Endothelial cell of umbilical vein (primary cell): ENCODE measurements around the gene CYFIP1. TPM values are rescaled to one million over a fixed set of nuclear protein-coding genes. Genes with fewer than 3 reads are reported as not detected.

Experiments used
- BruUV-seq: library from RNA; stranded (reverse); fragments of 400-500 nt; replicated peaks from 2 replicates; lab custom pipeline; 2021; lab: Mats Ljungman, UMichigan
- CTCF ChIA-PET: fragments of 300-600, 350-600 bp; sonication (Branson Sonifier 250); formaldehyde crosslinking; loops from one replicate; lab custom pipeline; 2021; ENCODE audit warnings: antibody characterized with exemption, inconsistent platforms; lab: Charles Lee
- POLR2A ChIA-PET: fragments of 300-600, 350-600 bp; sonication (Branson Sonifier 250); formaldehyde crosslinking; loops from one replicate; lab custom pipeline; 2021; ENCODE audit warnings: antibody characterized with exemption, inconsistent platforms; lab: Charles Lee
- DNase-seq: peaks from one replicate; pipeline ENCODE4 v3.0.0-alpha.2; 2011; ENCODE audit warnings: low read depth, low spot score
- FAIRE-seq: peaks from 2 replicates; lab custom pipeline; 2011; peaks lifted over from hg19 to GRCh38; lab: Jason Lieb, UNC
- H2AFZ ChIP-seq: 2 replicates; pipeline ENCODE4 v1.6.0; 2012; ENCODE audit warnings: low read depth, low read length, control low read depth, inconsistent platforms
- H3K27ac ChIP-seq: 2 replicates; pipeline ENCODE4 v1.5.1; 2011; ENCODE audit warnings: low read depth, mild to moderate bottlenecking, control low read depth, low read length, moderate library complexity; ENCODE audit not compliant: insufficient read depth
- H3K27me3 ChIP-seq, 2 experiments: 2 replicates each; pipeline versions ENCODE4 v1.6.0 to v1.6.1; 2011; ENCODE audit warnings: low read length in 2 of 2, mixed read lengths in 1 of 2; ENCODE audit not compliant: control insufficient read depth in 2 of 2, insufficient read depth in 2 of 2
- H3K36me3 ChIP-seq, 2 experiments: 2 replicates in 1 of 2; 3 replicates in 1 of 2; pipeline ENCODE4 v1.5.1; 2011; ENCODE audit warnings: low read length in 2 of 2, mild to moderate bottlenecking in 1 of 2, moderate library complexity in 1 of 2; ENCODE audit not compliant: control insufficient read depth in 2 of 2, insufficient read depth in 2 of 2; ENCODE audit errors: extremely low read depth in 1 of 2
- H3K4me1 ChIP-seq: 3 replicates; pipeline ENCODE4 v1.5.1; 2011; ENCODE audit warnings: mild to moderate bottlenecking, low read length; ENCODE audit not compliant: control insufficient read depth, insufficient read depth; ENCODE audit errors: extremely low read depth
- H3K4me2 ChIP-seq: 2 replicates; pipeline ENCODE4 v1.6.1; 2011; ENCODE audit warnings: low read length, control low read depth, mixed read lengths; ENCODE audit not compliant: insufficient read depth
- H3K4me3 ChIP-seq, 3 experiments: fragments of 200-600 bp in 1 of 3; sonication (generic), shearing (Covaris generic) in 1 of 3; replicated peaks in 1 of 3; 2 replicates each; pipeline ENCODE4 v1.5.1; 2011 to 2016; ENCODE audit warnings: control low read depth in 3 of 3, low read length in 3 of 3, mild to moderate bottlenecking in 2 of 3, inconsistent platforms in 1 of 3, low read depth in 1 of 3, moderate library complexity in 1 of 3; ENCODE audit not compliant: insufficient read depth in 1 of 3
- H3K79me2 ChIP-seq: 2 replicates; pipeline ENCODE4 v1.6.0; 2012; ENCODE audit warnings: low read length, inconsistent platforms; ENCODE audit not compliant: control insufficient read depth, insufficient read depth
- H3K9ac ChIP-seq: replicated peaks from 2 replicates; pipeline ENCODE3; 2011; ENCODE audit warnings: low read length, control low read depth; ENCODE audit not compliant: insufficient read depth; ENCODE audit errors: extremely low read depth
- H3K9me1 ChIP-seq: replicated peaks from 3 replicates; pipeline ENCODE4 v1.6.0; 2011; ENCODE audit warnings: mild to moderate bottlenecking, low read length; ENCODE audit not compliant: control insufficient read depth, insufficient read depth; ENCODE audit errors: extremely low read depth
- H3K9me3 ChIP-seq: replicated peaks from 2 replicates; pipeline ENCODE4 v1.5.1; 2012; ENCODE audit warnings: low read length, inconsistent platforms; ENCODE audit not compliant: control insufficient read depth, insufficient read depth
- H4K20me1 ChIP-seq: replicated peaks from 2 replicates; pipeline ENCODE3; 2011; ENCODE audit warnings: mild to moderate bottlenecking, low read length; ENCODE audit not compliant: control insufficient read depth, insufficient read depth; ENCODE audit errors: extremely low read depth
- CTCF ChIP-seq, 2 donors: IDR thresholded peaks; 1 replicate in 1 of 2; 2 replicates in 1 of 2; pipeline ENCODE4 v1.5.1; 2011; ENCODE audit warnings: low read length in 2 of 2, mild to moderate bottlenecking in 2 of 2, moderate library complexity in 2 of 2, control low read depth in 1 of 2, inconsistent platforms in 1 of 2, low read depth in 1 of 2; ENCODE audit not compliant: insufficient read depth in 1 of 2; ENCODE audit errors: extremely low read depth in 1 of 2
- EZH2 ChIP-seq: IDR thresholded peaks from 2 replicates; pipeline ENCODE4 v1.6.1; 2012; ENCODE audit warnings: borderline replicate concordance, low read depth, mild to moderate bottlenecking, moderate library complexity, low read length, inconsistent platforms; ENCODE audit not compliant: severe bottlenecking
- FOS ChIP-seq: IDR thresholded peaks from 2 replicates; pipeline ENCODE4 v1.6.1; 2011; ENCODE audit warnings: mild to moderate bottlenecking, low read length, moderate library complexity, borderline replicate concordance; ENCODE audit not compliant: insufficient read depth
- GATA2 ChIP-seq: IDR thresholded peaks from 2 replicates; pipeline ENCODE4 v1.7.0; 2011; ENCODE audit warnings: low read depth, mild to moderate bottlenecking, moderate library complexity, mixed read lengths, low read length; ENCODE audit not compliant: insufficient read length, insufficient read depth
- JUN ChIP-seq: IDR thresholded peaks from 2 replicates; pipeline ENCODE4 v1.6.1; 2011; ENCODE audit warnings: borderline replicate concordance, low read depth; ENCODE audit not compliant: insufficient read length, insufficient read depth
- MYC ChIP-seq: IDR thresholded peaks from one replicate; pipeline ENCODE4 v1.6.1; 2011; ENCODE audit warnings: mild to moderate bottlenecking, low read depth, low read length
- POLR2A ChIP-seq: IDR thresholded peaks from 2 replicates; pipeline ENCODE4 v1.6.1; 2012; ENCODE audit warnings: low read depth, mild to moderate bottlenecking, control low read depth, low read length
- POLR2AphosphoS5 ChIP-seq: IDR thresholded peaks from 2 replicates; pipeline ENCODE4 v1.6.1; 2012; ENCODE audit warnings: low read depth, mild to moderate bottlenecking, control low read depth, low read length, moderate library complexity; ENCODE audit not compliant: insufficient read depth
- dilution Hi-C: fragments of 300-500 bp; cut with MboI; formaldehyde crosslinking; loops from one replicate; pipeline ENCODE4 v1.15.0; 2019; ENCODE audit warnings: low sequenced_read_pairs; ENCODE audit not compliant: extremely low pct_ligation_motif_present
- intact Hi-C: fragments of 100-400 bp; cut with micrococcal nuclease; formaldehyde crosslinking; loops from one replicate; pipeline ENCODE4 v1.10.0; 2022
- polyA plus RNA-seq, 4 experiments: library from polyadenylated mRNA; depleted of rRNA in 3 of 4; stranded (reverse) in 3 of 4; unstranded in 1 of 4; fragments of >200 nt; gene quantifications; 2 replicates each; pipeline versions ENCODE4 v1.2.1 to v1.2.3, GENCODE V29; 2011 to 2012; ENCODE audit warnings: missing spikeins in 1 of 4
- total RNA-seq: library from RNA; stranded (reverse); gene quantifications from 2 replicates; pipeline ENCODE4 v1.2.3, GENCODE V29; 2021
- TF ChIP-seq, protein P1 (sequence below): IDR thresholded peaks from 2 replicates; pipeline ENCODE4 v1.6.1; 2011; ENCODE audit not compliant: insufficient read depth, insufficient read length

The CYFIP1 gene
- total and polyA plus RNA-seq, 2 donors (not counting 3 experiments of a cell fraction or from before 2014, with no cell fraction given): 81.4 to 158 TPM

- dilution Hi-C loops (no loop called here), intact Hi-C loops (no loop called here)
- H3K4me1 ChIP-seq: no peaks in the 10 kb centered on the region
- no peak overlapping the region for H3K4me2 ChIP-seq
- H3K27me3 ChIP-seq: no peaks in the 10 kb centered on the region
- H3K9ac ChIP-seq: no peak overlapping the region
- DNase-seq (no peak), FAIRE-seq (no peak)
- no peak overlapping the region for H3K4me3 ChIP-seq
- H4K20me1 ChIP-seq: no peaks in the 10 kb centered on the region
- ChIA-PET POLR2A (no interaction called here), CTCF (no interaction called here)
- no TSS peak for BruUV-seq
- H3K36me3 ChIP-seq: peaks cover 15 to 25% of the 10 kb centered on the region in 2 experiments
- TF ChIP-seq FOS: no peak
- no peak for TF ChIP-seq JUN
- TF ChIP-seq MYC: no peak
- TF ChIP-seq CTCF (IDR thresholded peaks at IDR 0.05; ENCODE audit: extremely low read depth in 1 of 2, insufficient read depth in 1 of 2, low read depth in 1 of 2, low read length in 2 of 2): no peak
- no peak for TF ChIP-seq POLR2A
- TF ChIP-seq POLR2AphosphoS5: no peak
- TF ChIP-seq, protein P1, sequence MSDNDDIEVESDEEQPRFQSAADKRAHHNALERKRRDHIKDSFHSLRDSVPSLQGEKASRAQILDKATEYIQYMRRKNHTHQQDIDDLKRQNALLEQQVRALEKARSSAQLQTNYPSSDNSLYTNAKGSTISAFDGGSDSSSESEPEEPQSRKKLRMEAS: no peak
- no peak for TF ChIP-seq EZH2
- TF ChIP-seq GATA2: no peak
- no peaks in the 10 kb centered on the region for H3K79me2 ChIP-seq
- H3K9me3 ChIP-seq: no peaks in the 10 kb centered on the region
- H2AFZ ChIP-seq: no peak overlapping the region
- H3K9me1 ChIP-seq: no peaks in the 10 kb centered on the region
- no peak overlapping the region for H3K27ac ChIP-seq
Observed at GRCh38 chr15:22908830-22909229, 71.3 kb downstream of the CYFIP1 start.
